ENCODE data around the gene SMIM29.

DNA sequence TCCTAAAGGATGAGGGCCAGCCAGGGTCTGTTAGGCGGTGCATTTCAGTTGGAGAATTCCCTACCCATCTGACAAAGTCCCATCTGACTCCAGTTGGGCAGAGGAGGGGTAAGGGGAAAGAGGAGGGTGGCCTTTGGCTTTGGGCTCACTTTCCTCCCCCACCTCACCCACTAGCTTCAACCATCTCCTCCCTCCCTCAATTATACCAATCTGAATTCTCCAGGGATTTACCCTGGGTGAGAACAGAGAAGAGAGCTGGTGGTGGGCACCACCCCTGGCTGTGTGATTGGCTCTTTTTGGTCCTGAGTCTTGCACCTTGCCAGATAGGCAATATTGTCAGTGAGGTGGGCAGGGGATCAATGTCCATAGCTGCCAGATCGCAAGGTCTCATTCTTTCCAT is 8.9 kb downstream of the SMIM29 start:
- TF ChIP-seq NR2C2 (IDR thresholded peaks at IDR 0.05; ENCODE audit: borderline replicate concordance, control insufficient read depth, insufficient read length, low read depth) (no peak), ZNF384 (IDR thresholded peaks at IDR 0.05; ENCODE audit: borderline replicate concordance, low read depth, low read length) (no peak), MYC (IDR thresholded peaks at IDR 0.05; ENCODE audit: insufficient read depth, insufficient read length, insufficient replicate concordance, low read length, severe bottlenecking) (no peak), RBBP5 (conservative IDR thresholded peaks at IDR 0.05) (no peak), YBX1 (IDR thresholded peaks at IDR 0.05) (no peak), ZNF274 (IDR thresholded peaks at IDR 0.05; ENCODE audit: insufficient read depth, insufficient read length) (no peak), POLR2AphosphoS5 (IDR thresholded peaks at IDR 0.05; ENCODE audit: low read length) (no peak), SREBF2 (IDR thresholded peaks at IDR 0.05; ENCODE audit: low read length) (no peak), ZNF207 (IDR thresholded peaks at IDR 0.05; ENCODE audit: borderline replicate concordance) (no peak), ZSCAN29 (IDR thresholded peaks at IDR 0.05) (no peak)
- TF ChIP-seq, protein P1, sequence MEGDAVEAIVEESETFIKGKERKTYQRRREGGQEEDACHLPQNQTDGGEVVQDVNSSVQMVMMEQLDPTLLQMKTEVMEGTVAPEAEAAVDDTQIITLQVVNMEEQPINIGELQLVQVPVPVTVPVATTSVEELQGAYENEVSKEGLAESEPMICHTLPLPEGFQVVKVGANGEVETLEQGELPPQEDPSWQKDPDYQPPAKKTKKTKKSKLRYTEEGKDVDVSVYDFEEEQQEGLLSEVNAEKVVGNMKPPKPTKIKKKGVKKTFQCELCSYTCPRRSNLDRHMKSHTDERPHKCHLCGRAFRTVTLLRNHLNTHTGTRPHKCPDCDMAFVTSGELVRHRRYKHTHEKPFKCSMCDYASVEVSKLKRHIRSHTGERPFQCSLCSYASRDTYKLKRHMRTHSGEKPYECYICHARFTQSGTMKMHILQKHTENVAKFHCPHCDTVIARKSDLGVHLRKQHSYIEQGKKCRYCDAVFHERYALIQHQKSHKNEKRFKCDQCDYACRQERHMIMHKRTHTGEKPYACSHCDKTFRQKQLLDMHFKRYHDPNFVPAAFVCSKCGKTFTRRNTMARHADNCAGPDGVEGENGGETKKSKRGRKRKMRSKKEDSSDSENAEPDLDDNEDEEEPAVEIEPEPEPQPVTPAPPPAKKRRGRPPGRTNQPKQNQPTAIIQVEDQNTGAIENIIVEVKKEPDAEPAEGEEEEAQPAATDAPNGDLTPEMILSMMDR (IDR thresholded peaks at IDR 0.05 in 2 of 3, conservative IDR thresholded peaks at IDR 0.05 in 1 of 3; ENCODE audit: control insufficient read depth in 2 of 3, extremely low read depth in 1 of 3, insufficient read depth in 1 of 3, low read depth in 3 of 3, low read length in 3 of 3), result no peak
- TF ChIP-seq, protein P2, sequence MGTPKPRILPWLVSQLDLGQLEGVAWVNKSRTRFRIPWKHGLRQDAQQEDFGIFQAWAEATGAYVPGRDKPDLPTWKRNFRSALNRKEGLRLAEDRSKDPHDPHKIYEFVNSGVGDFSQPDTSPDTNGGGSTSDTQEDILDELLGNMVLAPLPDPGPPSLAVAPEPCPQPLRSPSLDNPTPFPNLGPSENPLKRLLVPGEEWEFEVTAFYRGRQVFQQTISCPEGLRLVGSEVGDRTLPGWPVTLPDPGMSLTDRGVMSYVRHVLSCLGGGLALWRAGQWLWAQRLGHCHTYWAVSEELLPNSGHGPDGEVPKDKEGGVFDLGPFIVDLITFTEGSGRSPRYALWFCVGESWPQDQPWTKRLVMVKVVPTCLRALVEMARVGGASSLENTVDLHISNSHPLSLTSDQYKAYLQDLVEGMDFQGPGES (IDR thresholded peaks at IDR 0.05), result no peak
